SK-N-SH treated with all-trans-retinoic acid at 6 μM for 48 hours (cell line): Measurements from ENCODE around the gene SETD4.
"Not testable (repeated sequence)": the region's sequence is repeated elsewhere in the genome, so short reads cannot be mapped to it uniquely, and the experiment has no call there.

Experiments used
- ATAC-seq: fragments of 200-7000 bp; cut with Tn5 transposase; 3 replicates; pipeline ENCODE4 v1.9.1; 2020; ENCODE audit warnings: mild to moderate bottlenecking, moderate library complexity
- ARNTL ChIP-seq: fragments of 450-650 bp; formaldehyde crosslinking; IDR thresholded peaks from 2 replicates; pipeline ENCODE4 v1.5.0; 2020; ENCODE audit warnings: low read depth, mild to moderate bottlenecking, moderate library complexity, borderline replicate concordance
- BACH2 ChIP-seq: fragments of 250-450 bp; sonication (Bioruptor Pico); IDR thresholded peaks from 2 replicates; pipeline ENCODE4 v1.9.0; 2021; ENCODE audit warnings: mild to moderate bottlenecking, borderline replicate concordance
- ESRRG ChIP-seq: fragments of 250-450 bp; sonication (Bioruptor Pico); IDR thresholded peaks from 2 replicates; pipeline ENCODE4 v1.6.1; 2021; ENCODE audit warnings: mild to moderate bottlenecking
- GLIS3 ChIP-seq: fragments of 250-450 bp; sonication (Bioruptor Pico); IDR thresholded peaks from 2 replicates; pipeline ENCODE4 v1.5.0; 2020; ENCODE audit warnings: mild to moderate bottlenecking, moderate library complexity
- ISL1 ChIP-seq: fragments of 250-450 bp; sonication (Bioruptor Pico); IDR thresholded peaks from 2 replicates; pipeline ENCODE4 v2.1.2; 2022; ENCODE audit warnings: mild to moderate bottlenecking, moderate library complexity
- OSR1 ChIP-seq: fragments of 250-450 bp; sonication (Bioruptor Pico); IDR thresholded peaks from 2 replicates; pipeline ENCODE4 v1.8.0; 2022; ENCODE audit warnings: moderate library complexity, mild to moderate bottlenecking, inconsistent platforms
- PPARA ChIP-seq: fragments of 250-450 bp; sonication (Bioruptor Pico); IDR thresholded peaks from 2 replicates; pipeline ENCODE4 v1.5.0; 2020; ENCODE audit warnings: mild to moderate bottlenecking, borderline replicate concordance
- RARB ChIP-seq: fragments of 250-450 bp; sonication (Bioruptor Pico); IDR thresholded peaks from 2 replicates; pipeline ENCODE4 v1.8.0; 2021; ENCODE audit warnings: mild to moderate bottlenecking, moderate library complexity
- SNAI2 ChIP-seq: fragments of 250-450 bp; sonication (Bioruptor Pico); IDR thresholded peaks from 2 replicates; pipeline ENCODE4 v1.5.0; 2020; ENCODE audit warnings: mild to moderate bottlenecking, moderate library complexity
- ZC3H10 ChIP-seq: fragments of 250-450 bp; sonication (Bioruptor Pico); IDR thresholded peaks from 2 replicates; pipeline ENCODE4 v1.5.1; 2021; ENCODE audit warnings: mild to moderate bottlenecking, moderate library complexity
- ZFP30 ChIP-seq: fragments of 450-650 bp; formaldehyde crosslinking; IDR thresholded peaks from 2 replicates; pipeline ENCODE4 v1.5.0; 2022; ENCODE audit warnings: mild to moderate bottlenecking, moderate library complexity
- ZNF565 ChIP-seq: fragments of 450-650 bp; formaldehyde crosslinking; conservative IDR thresholded peaks from 2 replicates; pipeline ENCODE4 v1.5.0; 2020; ENCODE audit warnings: low read depth, mild to moderate bottlenecking, moderate library complexity
- ZNF70 ChIP-seq: fragments of 450-650 bp; formaldehyde crosslinking; IDR thresholded peaks from 2 replicates; pipeline ENCODE4 v1.5.0; 2020; ENCODE audit warnings: mild to moderate bottlenecking, moderate library complexity
- TF ChIP-seq, protein P1 (sequence below): fragments of 250-450 bp; sonication (Bioruptor Pico); IDR thresholded peaks from 2 replicates; pipeline ENCODE4 v1.8.0; 2021; ENCODE audit warnings: low read depth, mild to moderate bottlenecking, moderate library complexity, borderline replicate concordance
- TF ChIP-seq, protein P2 (sequence below): fragments of 250-450 bp; sonication (Bioruptor Pico); IDR thresholded peaks from 2 replicates; pipeline ENCODE4 v1.8.0; 2020; ENCODE audit warnings: mild to moderate bottlenecking, moderate library complexity, borderline replicate concordance
- TF ChIP-seq, protein P3 (sequence below): fragments of 250-450 bp; sonication (Bioruptor Pico); IDR thresholded peaks from 2 replicates; pipeline ENCODE4 v1.5.1; 2020; ENCODE audit warnings: low read depth, mild to moderate bottlenecking, moderate library complexity
- TF ChIP-seq, protein P4 (sequence below): fragments of 250-450 bp; sonication (Bioruptor Pico); IDR thresholded peaks from 2 replicates; pipeline ENCODE4 v1.5.0; 2020; ENCODE audit warnings: mild to moderate bottlenecking, moderate library complexity

Gene SETD4

GRCh38 chr21:36076878-36077655 is 16.7 kb upstream of the SETD4 start:
- no peak for ATAC-seq
- TF ChIP-seq ZC3H10 (CRISPR knock-in tag) (no peak), ARNTL (CRISPR knock-in tag) (no peak), ZFP30 (CRISPR knock-in tag) (no peak)

GRCh38 chr21:36075953-36076352 is 15.6 kb upstream of the SETD4 start:
- ATAC-seq: no peak
- TF ChIP-seq ZFP30 (CRISPR knock-in tag) (no peak), OSR1 (CRISPR knock-in tag) (no peak), ESRRG (CRISPR knock-in tag) (no peak), SNAI2 (no peak), ZNF70 (CRISPR knock-in tag) (no peak)
- TF ChIP-seq, protein P1, sequence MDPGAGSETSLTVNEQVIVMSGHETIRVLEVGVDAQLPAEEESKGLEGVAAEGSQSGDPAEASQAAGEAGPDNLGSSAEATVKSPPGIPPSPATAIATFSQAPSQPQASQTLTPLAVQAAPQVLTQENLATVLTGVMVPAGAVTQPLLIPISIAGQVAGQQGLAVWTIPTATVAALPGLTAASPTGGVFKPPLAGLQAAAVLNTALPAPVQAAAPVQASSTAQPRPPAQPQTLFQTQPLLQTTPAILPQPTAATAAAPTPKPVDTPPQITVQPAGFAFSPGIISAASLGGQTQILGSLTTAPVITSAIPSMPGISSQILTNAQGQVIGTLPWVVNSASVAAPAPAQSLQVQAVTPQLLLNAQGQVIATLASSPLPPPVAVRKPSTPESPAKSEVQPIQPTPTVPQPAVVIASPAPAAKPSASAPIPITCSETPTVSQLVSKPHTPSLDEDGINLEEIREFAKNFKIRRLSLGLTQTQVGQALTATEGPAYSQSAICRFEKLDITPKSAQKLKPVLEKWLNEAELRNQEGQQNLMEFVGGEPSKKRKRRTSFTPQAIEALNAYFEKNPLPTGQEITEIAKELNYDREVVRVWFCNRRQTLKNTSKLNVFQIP: no peak

DNA sequence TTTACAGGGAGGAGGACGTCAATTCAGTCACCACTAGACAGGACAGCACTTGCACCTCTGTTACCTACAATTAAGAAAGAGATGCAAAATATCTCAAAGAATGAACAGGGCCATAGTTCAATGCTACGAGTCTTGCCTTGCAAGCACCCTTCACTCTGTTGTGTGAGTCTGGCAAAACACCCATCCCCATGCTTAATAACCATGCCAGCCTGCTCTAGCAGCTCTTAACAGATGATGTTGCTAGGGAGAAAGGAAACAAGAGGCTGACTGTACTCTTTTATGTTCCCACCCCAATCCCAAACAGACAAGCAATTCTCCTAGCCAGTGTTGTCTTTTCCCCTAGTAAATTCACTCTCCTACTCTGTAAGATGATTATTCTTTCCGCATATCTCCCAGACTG is 14.8 kb upstream of the SETD4 start:
- TF ChIP-seq, protein P2, sequence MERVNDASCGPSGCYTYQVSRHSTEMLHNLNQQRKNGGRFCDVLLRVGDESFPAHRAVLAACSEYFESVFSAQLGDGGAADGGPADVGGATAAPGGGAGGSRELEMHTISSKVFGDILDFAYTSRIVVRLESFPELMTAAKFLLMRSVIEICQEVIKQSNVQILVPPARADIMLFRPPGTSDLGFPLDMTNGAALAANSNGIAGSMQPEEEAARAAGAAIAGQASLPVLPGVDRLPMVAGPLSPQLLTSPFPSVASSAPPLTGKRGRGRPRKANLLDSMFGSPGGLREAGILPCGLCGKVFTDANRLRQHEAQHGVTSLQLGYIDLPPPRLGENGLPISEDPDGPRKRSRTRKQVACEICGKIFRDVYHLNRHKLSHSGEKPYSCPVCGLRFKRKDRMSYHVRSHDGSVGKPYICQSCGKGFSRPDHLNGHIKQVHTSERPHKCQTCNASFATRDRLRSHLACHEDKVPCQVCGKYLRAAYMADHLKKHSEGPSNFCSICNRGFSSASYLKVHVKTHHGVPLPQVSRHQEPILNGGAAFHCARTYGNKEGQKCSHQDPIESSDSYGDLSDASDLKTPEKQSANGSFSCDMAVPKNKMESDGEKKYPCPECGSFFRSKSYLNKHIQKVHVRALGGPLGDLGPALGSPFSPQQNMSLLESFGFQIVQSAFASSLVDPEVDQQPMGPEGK (CRISPR knock-in tag): no peak
- TF ChIP-seq, protein P3, sequence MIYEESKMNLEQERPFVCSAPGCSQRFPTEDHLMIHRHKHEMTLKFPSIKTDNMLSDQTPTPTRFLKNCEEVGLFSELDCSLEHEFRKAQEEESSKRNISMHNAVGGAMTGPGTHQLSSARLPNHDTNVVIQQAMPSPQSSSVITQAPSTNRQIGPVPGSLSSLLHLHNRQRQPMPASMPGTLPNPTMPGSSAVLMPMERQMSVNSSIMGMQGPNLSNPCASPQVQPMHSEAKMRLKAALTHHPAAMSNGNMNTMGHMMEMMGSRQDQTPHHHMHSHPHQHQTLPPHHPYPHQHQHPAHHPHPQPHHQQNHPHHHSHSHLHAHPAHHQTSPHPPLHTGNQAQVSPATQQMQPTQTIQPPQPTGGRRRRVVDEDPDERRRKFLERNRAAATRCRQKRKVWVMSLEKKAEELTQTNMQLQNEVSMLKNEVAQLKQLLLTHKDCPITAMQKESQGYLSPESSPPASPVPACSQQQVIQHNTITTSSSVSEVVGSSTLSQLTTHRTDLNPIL (CRISPR knock-in tag): no peak
- TF ChIP-seq GLIS3 (no peak), ARNTL (CRISPR knock-in tag) (no peak), ZNF70 (CRISPR knock-in tag) (no peak), PPARA (no peak), RARB (CRISPR knock-in tag) (no peak), ISL1 (no peak), ZNF565 (CRISPR knock-in tag) (no peak), OSR1 (CRISPR knock-in tag) (no peak), BACH2 (CRISPR knock-in tag) (no peak)
- TF ChIP-seq, protein P4, sequence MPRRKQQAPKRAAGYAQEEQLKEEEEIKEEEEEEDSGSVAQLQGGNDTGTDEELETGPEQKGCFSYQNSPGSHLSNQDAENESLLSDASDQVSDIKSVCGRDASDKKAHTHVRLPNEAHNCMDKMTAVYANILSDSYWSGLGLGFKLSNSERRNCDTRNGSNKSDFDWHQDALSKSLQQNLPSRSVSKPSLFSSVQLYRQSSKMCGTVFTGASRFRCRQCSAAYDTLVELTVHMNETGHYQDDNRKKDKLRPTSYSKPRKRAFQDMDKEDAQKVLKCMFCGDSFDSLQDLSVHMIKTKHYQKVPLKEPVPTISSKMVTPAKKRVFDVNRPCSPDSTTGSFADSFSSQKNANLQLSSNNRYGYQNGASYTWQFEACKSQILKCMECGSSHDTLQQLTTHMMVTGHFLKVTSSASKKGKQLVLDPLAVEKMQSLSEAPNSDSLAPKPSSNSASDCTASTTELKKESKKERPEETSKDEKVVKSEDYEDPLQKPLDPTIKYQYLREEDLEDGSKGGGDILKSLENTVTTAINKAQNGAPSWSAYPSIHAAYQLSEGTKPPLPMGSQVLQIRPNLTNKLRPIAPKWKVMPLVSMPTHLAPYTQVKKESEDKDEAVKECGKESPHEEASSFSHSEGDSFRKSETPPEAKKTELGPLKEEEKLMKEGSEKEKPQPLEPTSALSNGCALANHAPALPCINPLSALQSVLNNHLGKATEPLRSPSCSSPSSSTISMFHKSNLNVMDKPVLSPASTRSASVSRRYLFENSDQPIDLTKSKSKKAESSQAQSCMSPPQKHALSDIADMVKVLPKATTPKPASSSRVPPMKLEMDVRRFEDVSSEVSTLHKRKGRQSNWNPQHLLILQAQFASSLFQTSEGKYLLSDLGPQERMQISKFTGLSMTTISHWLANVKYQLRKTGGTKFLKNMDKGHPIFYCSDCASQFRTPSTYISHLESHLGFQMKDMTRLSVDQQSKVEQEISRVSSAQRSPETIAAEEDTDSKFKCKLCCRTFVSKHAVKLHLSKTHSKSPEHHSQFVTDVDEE (CRISPR knock-in tag): no peak
- ATAC-seq: no peak

DNA sequence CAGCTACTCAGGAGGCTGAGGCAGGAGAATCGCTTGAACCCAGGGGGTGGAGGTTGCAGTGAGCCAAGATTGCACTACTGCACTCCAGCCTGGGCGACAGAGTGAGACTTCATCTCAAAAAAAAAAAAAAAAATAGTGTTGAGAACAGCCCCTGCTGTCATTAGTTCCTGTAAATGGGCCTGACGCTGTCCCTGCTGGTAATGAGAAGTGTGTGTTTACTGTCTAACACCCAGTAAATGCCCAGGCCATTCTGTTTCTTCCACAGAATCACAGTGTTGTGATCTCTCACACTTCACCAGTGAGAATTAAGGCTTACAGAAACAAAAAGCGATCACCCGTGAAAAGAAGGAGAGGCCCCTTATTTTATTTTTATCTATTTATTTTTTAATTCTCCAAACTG is 13.6 kb upstream of the SETD4 start:
- ATAC-seq: not testable (repeated sequence)

DNA sequence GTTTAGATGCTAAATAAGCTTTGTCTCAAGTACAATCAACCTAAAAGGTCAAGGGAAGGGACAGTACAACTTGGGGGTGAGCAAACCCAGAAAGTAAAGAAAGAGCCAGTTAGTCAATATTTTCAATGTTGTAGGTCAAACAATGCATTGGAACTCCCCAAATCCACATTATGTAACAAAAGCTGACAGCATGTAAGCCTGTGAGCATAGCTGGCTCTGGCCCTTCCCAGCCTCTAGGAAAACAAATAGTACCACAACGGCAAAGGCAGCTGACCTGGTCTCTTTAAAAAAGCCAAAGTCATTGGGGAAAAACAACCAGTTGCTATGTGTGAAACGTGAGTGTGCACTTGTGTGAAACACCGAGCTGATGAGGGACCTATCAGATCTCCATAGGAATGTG is 12.9 kb upstream of the SETD4 start:
- ATAC-seq: no peak
- TF ChIP-seq, protein P2 (CRISPR knock-in tag): no peak
